ENCODE results near the gene DHRS7. TPM values are rescaled to one million over a fixed set of nuclear protein-coding genes. Genes with fewer than 3 reads are reported as not detected.
A peak's percentile ranks its signal among the peaks of the same experiment; 100 is the strongest.

Gene DHRS7
- total RNA-seq, result 10 to 100 TPM; 24.5 to 28.6 TPM
- 94.4 TPM for polyA plus RNA-seq (2013, experiment 1 of 2)
- polyA plus RNA-seq (2013, experiment 2 of 2), result 77.9 TPM
- total RNA-seq, result 9.1 to 70.6 (median 46.1) reads per million in 172 experiments

GRCh38 chr14:60164712-60165546 is at the start of gene DHRS7:
DHRS7 (minus strand) TSS chr14:60165398; CDS start chr14:60165309, 89 bp downstream.
- no peak for TF ChIP-seq CTCF (IDR thresholded peaks at IDR 0.05)
- POLR2A ChIA-PET, result interaction anchor here (0.7 to 5.2 kb wide), 19 partner anchors 9 to 1867 kb away, joined by 3 to 93 read pairs (median 4); partner anchors contain the start of genes PCNX4 and PPM1A
- Histone ChIP-seq H3K4me3 (ENCODE audit: low read length) (peak within 1 kb of the TSS; percentile 70), H3K36me3 (ENCODE audit: insufficient read depth, low read length) (peaks cover 6% of the 10 kb centered on the region), H3K4me1 (ENCODE audit: insufficient read depth, low read length) (peaks cover 32% of the 10 kb centered on the region), H3K27ac (ENCODE audit: low read depth in 1 of 2, low read length in 2 of 2) (peak within 1 kb of the TSS; percentile 88 to 90), H3K9me3 (ENCODE audit: control insufficient read depth in 1 of 2, insufficient read depth in 1 of 2, low read length in 2 of 2) (no peaks in the 10 kb centered on the region), H3K27me3 (ENCODE audit: control insufficient read depth in 1 of 2, insufficient read depth in 2 of 2, low read length in 2 of 2) (no peaks in the 10 kb centered on the region)
- peaks cover 53% of the 10 kb centered on the region for H3K4me1 Mint-ChIP-seq (ENCODE audit: low read depth)
- H3K4me3 Mint-ChIP-seq, result peak within 1 kb of the TSS; percentile 96
- H3K36me3 Mint-ChIP-seq (ENCODE audit: low read depth), result peaks cover 30% of the 10 kb centered on the region
- DNase-seq, result peak; percentile 33 to 87 (median 54)
- peak; percentile 73 for ATAC-seq (ENCODE audit: poor library complexity)
- peak within 1 kb of the TSS; percentile 97 for H3K27ac Mint-ChIP-seq
- H3K9me3 Mint-ChIP-seq, result no peaks in the 10 kb centered on the region
- H3K27me3 Mint-ChIP-seq, result no peaks in the 10 kb centered on the region
- CTCF ChIA-PET, result interaction anchor here (0.8 to 4.0 kb wide), 15 partner anchors 10 to 202 kb away, joined by 3 to 35 read pairs (median 5); no protein-coding TSS in a partner anchor
- intact Hi-C loops (cut with DNase I, micrococcal nuclease), result loop anchor here (2.0 to 5.0 kb wide), 4 partner anchors 20 to 82 kb away; partner anchors contain the start of genes PCNX4 (in 2 of the 2) and PPM1A (in 1 of the 2)

- intact Hi-C loops (cut with DNase I, micrococcal nuclease), result no loop called here
- no peaks in the 10 kb centered on the region for H3K4me1 Mint-ChIP-seq (ENCODE audit: low read depth)
- no peak overlapping the region for H3K27ac Mint-ChIP-seq
- no peak for TF ChIP-seq CTCF (IDR thresholded peaks at IDR 0.05)
- Histone ChIP-seq H3K4me3 (ENCODE audit: low read length) (no peak overlapping the region), H3K27ac (ENCODE audit: low read depth in 1 of 2, low read length in 2 of 2) (no peak overlapping the region), H3K9me3 (ENCODE audit: control insufficient read depth in 1 of 2, insufficient read depth in 1 of 2, low read length in 2 of 2) (no peaks in the 10 kb centered on the region), H3K27me3 (ENCODE audit: control insufficient read depth in 1 of 2, insufficient read depth in 2 of 2, low read length in 2 of 2) (peaks cover 0 to 2% of the 10 kb centered on the region in 2 experiments), H3K4me1 (ENCODE audit: insufficient read depth, low read length) (no peaks in the 10 kb centered on the region), H3K36me3 (ENCODE audit: insufficient read depth, low read length) (no peaks in the 10 kb centered on the region)
- DNase-seq, result no peak
- ChIA-PET CTCF (no interaction called here), POLR2A (no interaction called here)
- H3K9me3 Mint-ChIP-seq, result no peaks in the 10 kb centered on the region
- H3K4me3 Mint-ChIP-seq, result no peak overlapping the region
- no peak for ATAC-seq (ENCODE audit: poor library complexity)
- no peaks in the 10 kb centered on the region for H3K27me3 Mint-ChIP-seq
- H3K36me3 Mint-ChIP-seq (ENCODE audit: low read depth), result no peaks in the 10 kb centered on the region
Observed at GRCh38 chr14:60214415-60215126, 49.4 kb upstream of the DHRS7 start.

GRCh38 chr14:60214003-60214402 is 48.8 kb upstream of the DHRS7 start:
- Mint-ChIP-seq H3K27ac (no peak overlapping the region), H3K27me3 (peaks cover 3% of the 10 kb centered on the region), H3K4me1 (ENCODE audit: low read depth) (no peaks in the 10 kb centered on the region), H3K36me3 (ENCODE audit: low read depth) (no peaks in the 10 kb centered on the region), H3K4me3 (no peak overlapping the region), H3K9me3 (no peaks in the 10 kb centered on the region)
- ChIA-PET POLR2A (no interaction called here), CTCF (no interaction called here)
- Histone ChIP-seq H3K27ac (ENCODE audit: low read depth in 1 of 2, low read length in 2 of 2) (no peak overlapping the region), H3K4me1 (ENCODE audit: insufficient read depth, low read length) (no peaks in the 10 kb centered on the region), H3K9me3 (ENCODE audit: control insufficient read depth in 1 of 2, insufficient read depth in 1 of 2, low read length in 2 of 2) (no peaks in the 10 kb centered on the region), H3K4me3 (ENCODE audit: low read length) (no peak overlapping the region), H3K36me3 (ENCODE audit: insufficient read depth, low read length) (no peaks in the 10 kb centered on the region), H3K27me3 (ENCODE audit: control insufficient read depth in 1 of 2, insufficient read depth in 2 of 2, low read length in 2 of 2) (peaks cover 0 to 2% of the 10 kb centered on the region in 2 experiments)
- ATAC-seq (ENCODE audit: poor library complexity) (no peak), DNase-seq (no peak)
- TF ChIP-seq CTCF (IDR thresholded peaks at IDR 0.05), result no peak
- intact Hi-C loops (cut with DNase I, micrococcal nuclease), result no loop called here

All from CD4-positive, alpha-beta T cell (primary cell).